ENCODE measurements around the gene MEPCE. TPM values are rescaled to one million over a fixed set of nuclear protein-coding genes. Genes with fewer than 3 reads are reported as not detected.
A peak's percentile ranks its signal among the peaks of the same experiment; 100 is the strongest.

The MEPCE gene
- total and polyA plus RNA-seq, 8 donors, result 11.1 to 20.7 (median 16.2) TPM

DNA sequence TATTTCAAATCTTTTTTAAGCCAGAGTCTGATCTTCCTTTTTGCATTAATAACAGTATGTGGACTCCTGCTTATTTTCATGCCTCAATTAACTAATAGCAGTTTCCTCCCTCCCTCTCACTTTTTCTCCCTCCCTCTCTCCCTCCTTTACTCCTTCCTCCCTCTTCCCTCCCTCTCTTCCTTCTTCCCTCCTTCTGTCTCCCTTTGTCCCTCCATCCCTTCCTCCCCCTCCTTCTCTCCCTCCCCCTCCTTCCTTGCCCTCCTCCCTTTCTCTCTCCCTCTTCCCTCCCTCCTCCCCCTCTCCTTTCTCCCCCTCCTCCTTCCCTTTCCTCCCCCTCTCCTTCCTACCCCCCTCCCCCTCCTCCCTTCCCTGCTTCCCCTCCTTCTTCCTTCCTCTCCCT lies 3.1 kb upstream of the MEPCE start:
- no peak for ATAC-seq
- H3K36me3 ChIP-seq, result no peaks in the 10 kb centered on the region
- no peak for DNase-seq
- H3K4me3 ChIP-seq, result no peak overlapping the region
- intact Hi-C loops (cut with DNase I), result no loop called here
- FAIRE-seq, result no peak
- no peaks in the 10 kb centered on the region for H3K27me3 ChIP-seq
- no peak overlapping the region for H3K27ac ChIP-seq
- H3K9me3 ChIP-seq, result no peaks in the 10 kb centered on the region
- peaks cover 0 to 12% (median 0%) of the 10 kb centered on the region in 3 donors for H3K4me1 ChIP-seq
- TF ChIP-seq, protein P1, sequence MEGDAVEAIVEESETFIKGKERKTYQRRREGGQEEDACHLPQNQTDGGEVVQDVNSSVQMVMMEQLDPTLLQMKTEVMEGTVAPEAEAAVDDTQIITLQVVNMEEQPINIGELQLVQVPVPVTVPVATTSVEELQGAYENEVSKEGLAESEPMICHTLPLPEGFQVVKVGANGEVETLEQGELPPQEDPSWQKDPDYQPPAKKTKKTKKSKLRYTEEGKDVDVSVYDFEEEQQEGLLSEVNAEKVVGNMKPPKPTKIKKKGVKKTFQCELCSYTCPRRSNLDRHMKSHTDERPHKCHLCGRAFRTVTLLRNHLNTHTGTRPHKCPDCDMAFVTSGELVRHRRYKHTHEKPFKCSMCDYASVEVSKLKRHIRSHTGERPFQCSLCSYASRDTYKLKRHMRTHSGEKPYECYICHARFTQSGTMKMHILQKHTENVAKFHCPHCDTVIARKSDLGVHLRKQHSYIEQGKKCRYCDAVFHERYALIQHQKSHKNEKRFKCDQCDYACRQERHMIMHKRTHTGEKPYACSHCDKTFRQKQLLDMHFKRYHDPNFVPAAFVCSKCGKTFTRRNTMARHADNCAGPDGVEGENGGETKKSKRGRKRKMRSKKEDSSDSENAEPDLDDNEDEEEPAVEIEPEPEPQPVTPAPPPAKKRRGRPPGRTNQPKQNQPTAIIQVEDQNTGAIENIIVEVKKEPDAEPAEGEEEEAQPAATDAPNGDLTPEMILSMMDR (IDR thresholded peaks at IDR 0.05), result no peak

DNA sequence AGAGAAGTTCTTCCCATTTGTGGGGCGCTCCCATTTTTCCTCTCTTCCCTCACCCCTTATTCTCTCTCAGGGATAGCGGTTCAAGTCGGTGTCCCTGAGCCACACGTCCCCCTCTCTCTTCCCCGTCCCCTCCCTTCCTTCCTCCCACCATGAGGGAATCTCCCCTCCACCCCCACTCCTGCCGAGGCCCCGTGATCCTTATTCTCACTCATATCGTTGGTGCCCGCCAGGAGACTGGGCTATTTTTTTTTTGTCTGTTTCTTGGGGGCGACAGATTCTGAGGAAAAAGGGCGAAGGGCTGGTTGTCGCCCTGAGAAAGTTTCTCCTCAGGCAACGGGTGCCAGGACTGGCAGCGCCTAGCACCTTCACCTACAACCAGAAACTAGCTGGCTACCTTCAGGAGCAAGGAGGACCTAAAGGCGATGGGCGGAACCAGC lies 1.9 kb upstream of the MEPCE start:
- no peaks in the 10 kb centered on the region for H3K36me3 ChIP-seq
- 46 to 48% methylated on average over 16 of the region's 16 CpGs for WGBS, 2 donors
- peak overlapping the region; percentile 97 to 100 (median 98) for H3K27ac ChIP-seq
- intact Hi-C loops (cut with DNase I), result no loop called here
- FAIRE-seq (no peak), DNase-seq (peak in 2 of 6 donors; percentile 40 to 55), ATAC-seq (no peak)
- peak overlapping the region in 3 of 4 donors; percentile 45 to 98 (median 65) for H3K4me3 ChIP-seq
- H3K27me3 ChIP-seq, result no peaks in the 10 kb centered on the region
- no peaks in the 10 kb centered on the region for H3K9me3 ChIP-seq
- TF ChIP-seq, protein P1 (IDR thresholded peaks at IDR 0.05), result no peak
- H3K4me1 ChIP-seq, result peaks cover 0 to 17% (median 0%) of the 10 kb centered on the region in 3 donors

DNA sequence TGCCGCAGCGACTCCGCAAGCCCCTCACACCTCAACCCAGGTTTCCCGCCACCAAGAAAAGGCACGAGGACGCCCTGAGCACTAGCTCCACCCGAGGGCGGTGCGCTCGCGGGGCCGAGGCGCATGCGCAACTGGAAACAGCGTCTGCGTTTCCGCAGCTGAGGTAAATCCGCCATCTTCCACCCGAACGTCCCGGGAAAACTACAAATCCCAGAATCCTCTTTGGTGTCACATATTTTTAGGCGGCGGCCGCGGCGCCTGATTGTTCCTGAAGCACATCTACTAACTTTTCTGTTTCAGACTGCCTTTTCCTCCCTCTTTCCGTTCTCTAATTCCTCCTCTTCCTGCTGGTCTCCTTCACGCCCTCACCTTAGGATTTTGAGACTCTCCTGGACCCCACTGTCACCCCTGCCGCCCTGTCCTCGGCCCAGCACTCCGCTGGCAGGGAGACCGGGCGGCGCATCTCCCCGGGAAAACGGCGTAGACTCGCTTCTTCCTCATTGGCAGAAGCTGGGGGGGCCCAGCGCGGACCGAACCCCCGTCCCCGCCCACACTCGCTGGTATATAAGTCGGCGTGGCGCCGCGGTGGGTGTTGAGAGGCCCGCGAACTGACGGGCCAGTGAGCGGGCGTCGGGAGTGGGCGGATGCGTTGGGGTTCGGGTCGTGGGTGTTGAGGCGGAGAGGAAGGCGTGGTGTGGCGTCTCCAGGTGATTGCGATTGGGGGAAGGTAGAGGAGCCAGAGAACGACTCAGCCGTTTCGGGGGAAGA lies 1.2 kb upstream of the MEPCE start, which contains the start of gene ZCWPW1:
TSS of gene ZCWPW1 (minus strand) at position 505 of the 768 bp plus-strand sequence. CDS start 8,054 bp downstream, outside the sequence.
- H3K36me3 ChIP-seq, result peaks cover 0 to 6% (median 0%) of the 10 kb centered on the region in 3 donors
- WGBS, 2 donors, result 1% methylated on average over 64 to 66 of the region's 66 CpGs
- no peaks in the 10 kb centered on the region for H3K9me3 ChIP-seq
- H3K4me3 ChIP-seq, result peak within 1 kb of the TSS; percentile 55 to 98 (median 71)
- no peaks in the 10 kb centered on the region for H3K27me3 ChIP-seq
- H3K27ac ChIP-seq, result peak within 1 kb of the TSS; percentile 97 to 100 (median 98)
- DNase-seq (peak; percentile 93 to 98 (median 96)), FAIRE-seq (no peak), ATAC-seq (peak; percentile 64 to 77 (median 72))
- peaks cover 0 to 17% (median 0%) of the 10 kb centered on the region in 3 donors for H3K4me1 ChIP-seq
- intact Hi-C loops (cut with DNase I), result no loop called here
- TF ChIP-seq, protein P1 (IDR thresholded peaks at IDR 0.05), result no peak

DNA sequence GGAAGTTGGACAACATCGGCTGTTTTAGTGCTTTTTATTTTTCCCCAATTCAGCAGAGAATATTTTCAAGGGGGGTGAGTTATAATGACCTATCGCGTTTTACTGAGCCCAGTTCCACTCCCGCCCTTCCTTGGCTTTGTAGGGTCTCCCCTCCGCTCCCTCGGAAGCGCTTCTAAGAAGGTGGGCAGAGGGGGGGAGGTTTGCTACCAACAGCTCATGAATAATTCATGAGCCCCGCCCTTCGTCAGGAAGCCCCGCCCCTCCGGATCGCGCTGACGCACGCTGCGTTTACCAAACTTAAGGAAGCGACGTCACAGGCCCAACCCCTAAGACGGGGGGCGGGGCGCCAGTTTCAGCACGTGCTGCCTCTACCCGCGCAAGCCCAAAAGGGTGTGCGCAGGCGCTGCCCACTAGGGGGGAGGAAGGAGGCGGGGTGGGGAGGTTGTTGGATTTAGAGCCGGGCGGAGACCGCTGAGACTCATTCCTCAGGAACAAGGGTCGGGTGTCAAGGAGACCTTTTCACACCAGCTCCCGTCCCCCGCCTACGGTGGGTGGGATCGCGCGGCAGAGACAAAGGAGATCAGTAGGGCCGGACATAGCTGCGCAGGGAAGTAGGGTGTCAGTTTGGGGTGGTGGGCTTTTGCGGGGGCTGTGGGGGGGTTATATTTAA lies 529 bp upstream of the MEPCE start:
- TF ChIP-seq, protein P1 (IDR thresholded peaks at IDR 0.05), result peak in 2 of 4 donors; percentile 15 to 26
- WGBS, 2 donors, result 0 to 1% methylated on average over 38 to 40 of the region's 40 CpGs
- Histone ChIP-seq H3K9me3 (no peaks in the 10 kb centered on the region), H3K27ac (peak overlapping the region; percentile 97 to 100 (median 98)), H3K36me3 (peaks cover 0 to 12% (median 0%) of the 10 kb centered on the region in 3 donors), H3K4me3 (peak overlapping the region; percentile 55 to 98 (median 71)), H3K4me1 (peaks cover 0 to 17% (median 0%) of the 10 kb centered on the region in 3 donors), H3K27me3 (no peaks in the 10 kb centered on the region)
- DNase-seq (peak; percentile 100), ATAC-seq (peak; percentile 80 to 87 (median 82)), FAIRE-seq (peak; percentile 85)
- intact Hi-C loops (cut with DNase I), result no loop called here

Data from pancreas (tissue), 10 donors.